Fibroblast of the aortic adventitia (primary cell): ENCODE data around the gene TMEM74B. TPM values are rescaled to one million over a fixed set of nuclear protein-coding genes. Genes with fewer than 3 reads are reported as not detected.

Source experiments
- DNase-seq: peaks from one replicate; pipeline ENCODE4 v3.0.0-alpha.2; 2010; ENCODE audit warnings: low read depth
- H3K4me3 ChIP-seq: 2 replicates; pipeline ENCODE4 v1.5.1; 2011; ENCODE audit warnings: low read depth, mild to moderate bottlenecking, control low read depth, low read length, moderate library complexity
- CTCF ChIP-seq: IDR thresholded peaks from 2 replicates; pipeline ENCODE4 v1.5.1; 2011; ENCODE audit warnings: mild to moderate bottlenecking, low read length, control low read depth, inconsistent platforms; ENCODE audit not compliant: insufficient read depth
- total RNA-seq: library from RNA; depleted of rRNA; stranded (reverse); fragments of >200 nt; gene quantifications from 2 replicates; pipeline ENCODE4 v1.2.3, GENCODE V29; 2012; ENCODE audit warnings: low replicate concordance

TMEM74B gene
- total RNA-seq, 1 donor, result not detected

- no peak for TF ChIP-seq CTCF
- DNase-seq, result no peak
- H3K4me3 ChIP-seq, result no peak overlapping the region
Measured at GRCh38 chr20:1166948-1167720, 17.6 kb downstream of the TMEM74B start.

GRCh38 chr20:1165941-1166340 lies 18.8 kb downstream of the TMEM74B start:
- no peak for TF ChIP-seq CTCF
- no peak overlapping the region for H3K4me3 ChIP-seq
- DNase-seq, result no peak

GRCh38 chr20:1165521-1165920 lies 19.3 kb downstream of the TMEM74B start:
- no peak overlapping the region for H3K4me3 ChIP-seq
- DNase-seq, result no peak
- no peak for TF ChIP-seq CTCF

- TF ChIP-seq CTCF, result no peak
- no peak for DNase-seq
- no peak overlapping the region for H3K4me3 ChIP-seq
Measured at GRCh38 chr20:1164871-1165270, 19.9 kb downstream of the TMEM74B start.

- no peak for DNase-seq
- H3K4me3 ChIP-seq, result no peak overlapping the region
- TF ChIP-seq CTCF, result no peak
Measured at GRCh38 chr20:1163653-1164052, 21.1 kb downstream of the TMEM74B start.

GRCh38 chr20:1163105-1163504 lies 21.7 kb downstream of the TMEM74B start:
- DNase-seq, result no peak
- no peak for TF ChIP-seq CTCF
- no peak overlapping the region for H3K4me3 ChIP-seq

GRCh38 chr20:1160991-1161390 lies 23.8 kb downstream of the TMEM74B start:
- DNase-seq, result no peak
- no peak overlapping the region for H3K4me3 ChIP-seq
- TF ChIP-seq CTCF, result no peak
